IMR-90 (cell line): ENCODE results near the gene RNASE3. TPM values are rescaled to one million over a fixed set of nuclear protein-coding genes. Genes with fewer than 3 reads are reported as not detected.

Experiments used
- ATAC-seq: fragments of 200-7000 bp; cut with Tn5 transposase; 2 replicates; pipeline ENCODE4 v1.9.1; 2020; ENCODE audit warnings: low read depth, mild to moderate bottlenecking, moderate library complexity
- BruUV-seq: library from RNA; stranded (reverse); fragments of 400-500 nt; replicated peaks from 2 replicates; lab custom pipeline; 2021; lab: Mats Ljungman, UMichigan
- CTCF ChIA-PET: fragments of 300-600 bp; formaldehyde crosslinking; extraction: SDS; loops from one replicate; lab custom pipeline; 2021; ENCODE audit warnings: antibody characterized with exemption; lab: Yijun Ruan, JAX
- POLR2A ChIA-PET: fragments of 300-600 bp; sonication (Branson Sonifier 250); formaldehyde crosslinking; loops from one replicate; lab custom pipeline; 2022; ENCODE audit warnings: antibody characterized with exemption; ENCODE audit not compliant: unreplicated experiment; lab: Charles Lee
- DNase-seq: peaks from one replicate; pipeline ENCODE4 v3.0.0; 2013
- H2AFZ ChIP-seq: replicated peaks from 2 replicates; pipeline ENCODE3; 2013; ENCODE audit warnings: low read length, mild to moderate bottlenecking; ENCODE audit not compliant: poor library complexity
- H2AK5ac ChIP-seq: 2 replicates; pipeline ENCODE4 v1.6.1; 2013; ENCODE audit warnings: low read depth, low read length, inconsistent platforms
- H2AK9ac ChIP-seq: replicated peaks from 2 replicates; pipeline ENCODE3; 2013; ENCODE audit warnings: mild to moderate bottlenecking, low read depth, low read length, moderate library complexity; ENCODE audit not compliant: poor library complexity
- H2BK120ac ChIP-seq: 2 replicates; pipeline ENCODE4 v1.6.1; 2013; ENCODE audit warnings: low read depth, low read length, inconsistent platforms
- H2BK15ac ChIP-seq: 3 replicates; pipeline ENCODE4 v1.6.1; 2013; ENCODE audit warnings: low read depth, low read length, inconsistent platforms
- H2BK20ac ChIP-seq: 2 replicates; pipeline ENCODE4 v1.6.1; 2013; ENCODE audit warnings: low read depth, mild to moderate bottlenecking, inconsistent platforms, low read length, moderate library complexity
- H2BK5ac ChIP-seq: 2 replicates; pipeline ENCODE4 v1.6.1; 2013; ENCODE audit warnings: mild to moderate bottlenecking, low read depth, low read length, inconsistent platforms; ENCODE audit not compliant: poor library complexity, severe bottlenecking
- H3K14ac ChIP-seq: replicated peaks from 2 replicates; pipeline ENCODE4 v1.6.1; 2013; ENCODE audit warnings: low read depth, low read length, inconsistent platforms
- H3K18ac ChIP-seq: 2 replicates; pipeline ENCODE4 v1.6.1; 2013; ENCODE audit warnings: low read depth, low read length, control low read depth
- H3K23ac ChIP-seq: 2 replicates; pipeline ENCODE4 v1.6.1; 2013; ENCODE audit warnings: low read depth, low read length, inconsistent platforms
- H3K27ac ChIP-seq: 2 replicates; pipeline ENCODE4 v1.5.1; 2013; ENCODE audit warnings: mild to moderate bottlenecking, control low read depth, low read length; ENCODE audit not compliant: insufficient read depth
- H3K27me3 ChIP-seq: 2 replicates; pipeline ENCODE4 v1.6.1; 2013; ENCODE audit warnings: low read length; ENCODE audit not compliant: control insufficient read depth, insufficient read depth
- H3K36me3 ChIP-seq: 2 replicates; pipeline ENCODE4 v1.6.1; 2013; ENCODE audit warnings: low read length, mixed read lengths; ENCODE audit not compliant: control insufficient read depth, insufficient read depth
- H3K4ac ChIP-seq: 2 replicates; pipeline ENCODE4 v1.6.1; 2013; ENCODE audit warnings: low read depth, low read length, inconsistent platforms
- H3K4me1 ChIP-seq: 2 replicates; pipeline ENCODE4 v1.6.1; 2013; ENCODE audit warnings: low read length, mixed read lengths; ENCODE audit not compliant: control insufficient read depth, insufficient read depth
- H3K4me2 ChIP-seq: 2 replicates; pipeline ENCODE4 v1.6.1; 2013; ENCODE audit warnings: low read depth, mild to moderate bottlenecking, control low read depth, low read length, moderate library complexity
- H3K4me3 ChIP-seq: 2 replicates; pipeline ENCODE4 v1.5.1; 2013; ENCODE audit warnings: low read depth, mild to moderate bottlenecking, control low read depth, low read length, moderate library complexity; ENCODE audit not compliant: insufficient read depth
- H3K56ac ChIP-seq: 2 replicates; pipeline ENCODE4 v1.6.1; 2013; ENCODE audit warnings: low read length, inconsistent platforms; ENCODE audit not compliant: insufficient read depth; ENCODE audit errors: extremely low read depth
- H3K79me1 ChIP-seq, 2 experiments: 2 replicates each; pipeline ENCODE4 v1.6.1; 2013; ENCODE audit warnings: low read length in 2 of 2, inconsistent platforms in 1 of 2, low read depth in 1 of 2
- H3K9ac ChIP-seq: 2 replicates; pipeline ENCODE4 v1.6.1; 2013; ENCODE audit warnings: low read depth, low read length, control low read depth
- H3K9me1 ChIP-seq: 2 replicates; pipeline ENCODE4 v1.6.1; 2013; ENCODE audit warnings: low read length, inconsistent platforms; ENCODE audit not compliant: insufficient read depth
- H3K9me3 ChIP-seq: 2 replicates; pipeline ENCODE4 v1.6.1; 2013; ENCODE audit warnings: low read length; ENCODE audit not compliant: control insufficient read depth, insufficient read depth
- H4K20me1 ChIP-seq: 2 replicates; pipeline ENCODE4 v1.6.1; 2013; ENCODE audit warnings: low read length, inconsistent platforms; ENCODE audit not compliant: insufficient read depth
- H4K5ac ChIP-seq: 2 replicates; pipeline ENCODE4 v1.6.1; 2013; ENCODE audit warnings: mild to moderate bottlenecking, low read depth, low read length, control low read depth
- H4K8ac ChIP-seq, 2 experiments: 2 replicates each; pipeline ENCODE4 v1.6.1; 2013; ENCODE audit warnings: low read depth in 2 of 2, low read length in 2 of 2, control low read depth in 1 of 2, inconsistent platforms in 1 of 2
- H4K91ac ChIP-seq: 2 replicates; pipeline ENCODE4 v1.6.1; 2013; ENCODE audit warnings: low read depth, low read length, inconsistent platforms; ENCODE audit not compliant: insufficient read depth
- BHLHE40 ChIP-seq: fragments of 150-350 bp; IDR thresholded peaks from 2 replicates; pipeline ENCODE4 v1.6.1; 2016; ENCODE audit warnings: mild to moderate bottlenecking, low read depth, low read length
- CTCF ChIP-seq: conservative IDR thresholded peaks from 2 replicates; pipeline ENCODE4 v1.5.1; 2012; ENCODE audit warnings: mild to moderate bottlenecking, low read depth, low read length, improper control_type of control experiment
- ELK1 ChIP-seq: fragments of 150-350 bp; IDR thresholded peaks from 2 replicates; pipeline ENCODE4 v1.6.1; 2016; ENCODE audit warnings: low read depth, mild to moderate bottlenecking, low read length, moderate library complexity, borderline replicate concordance
- FOS ChIP-seq: fragments of 150-350 bp; IDR thresholded peaks from 2 replicates; pipeline ENCODE4 v1.6.1; 2016; ENCODE audit warnings: low read depth, low read length
- NFE2L2 ChIP-seq: fragments of 150-350 bp; IDR thresholded peaks from 2 replicates; pipeline ENCODE4 v1.6.1; 2016; ENCODE audit warnings: low read depth, mild to moderate bottlenecking, low read length
- POLR2A ChIP-seq: IDR thresholded peaks from 2 replicates; pipeline ENCODE4 v1.6.1; 2012; ENCODE audit warnings: mild to moderate bottlenecking, low read depth, low read length
- RCOR1 ChIP-seq: IDR thresholded peaks from 2 replicates; pipeline ENCODE4 v1.6.1; 2012; ENCODE audit warnings: mild to moderate bottlenecking, low read length, improper control_type of control experiment; ENCODE audit not compliant: insufficient replicate concordance
- RFX5 ChIP-seq: IDR thresholded peaks from 2 replicates; pipeline ENCODE4 v1.8.0; 2012; ENCODE audit warnings: low read depth, mild to moderate bottlenecking, low read length, moderate library complexity
- SMC3 ChIP-seq: fragments of 150-350 bp; IDR thresholded peaks from 2 replicates; pipeline ENCODE4 v1.6.1; 2016; ENCODE audit warnings: low read depth, mild to moderate bottlenecking, antibody characterized with exemption, low read length, moderate library complexity
- WGBS, 2 experiments: methylation state at CpG; one replicate each; pipeline versions ENCODE4 v1.1.5 to v1.1.7; 2013; ENCODE audit warnings: missing lambda C conversion rate in 2 of 2; ENCODE audit not compliant: insufficient read length in 1 of 2; ENCODE audit errors: extremely low coverage in 2 of 2; 5-methylcytosine and 5-hydroxymethylcytosine counted together
- dilution Hi-C: fragments of 300-500 bp; cut with HindIII; formaldehyde crosslinking; loops from one replicate; pipeline ENCODE4 v1.14.3; 2018; ENCODE audit warnings: low sequenced_read_pairs; ENCODE audit not compliant: unreplicated experiment
- in situ Hi-C: fragments of 300-500 bp; cut with MboI; formaldehyde crosslinking; loops from 3 replicates; pipeline ENCODE4 v1.14.3; 2019; ENCODE audit warnings: low sequenced_read_pairs, inconsistent platforms, mixed read lengths
- intact Hi-C: fragments of 100-400 bp; cut with micrococcal nuclease; formaldehyde crosslinking; loops from 2 replicates; pipeline ENCODE4 v1.10.0; 2022
- polyA plus RNA-seq, 3 experiments: library from polyadenylated mRNA; depleted of rRNA; stranded (reverse); fragments of >200 nt; gene quantifications; 2 replicates each; pipeline ENCODE4 v1.2.3, GENCODE V29; 2012; ENCODE audit warnings: low replicate concordance in 1 of 3
- total RNA-seq: library from RNA; depleted of rRNA; stranded (reverse); fragments of >200 nt; gene quantifications from 2 replicates; pipeline ENCODE4 v1.2.3, GENCODE V29; 2012
- TF ChIP-seq, protein P1 (sequence below): fragments of 150-350 bp; IDR thresholded peaks from 2 replicates; pipeline ENCODE4 v1.6.1; 2017; ENCODE audit warnings: mild to moderate bottlenecking, antibody characterized with exemption, low read length, low read depth

RNASE3 gene
- total and polyA plus RNA-seq, 2 of the 4 experiments (the other 2 are of a cell fraction) = not detected

- intact Hi-C loops (no loop called here), dilution Hi-C loops (no loop called here), in situ Hi-C loops (no loop called here)
- H4K91ac ChIP-seq = no peak overlapping the region
- POLR2A ChIA-PET = no interaction called here
- H3K4me3 ChIP-seq = no peak overlapping the region
- no TSS peak for BruUV-seq
- DNase-seq (no peak), ATAC-seq (no peak)
- TF ChIP-seq POLR2A (no peak), NFE2L2 (no peak), RFX5 (no peak), SMC3 (no peak), ELK1 (no peak), BHLHE40 (no peak), RCOR1 (no peak), CTCF (no peak), FOS (no peak)
- TF ChIP-seq, protein P1, sequence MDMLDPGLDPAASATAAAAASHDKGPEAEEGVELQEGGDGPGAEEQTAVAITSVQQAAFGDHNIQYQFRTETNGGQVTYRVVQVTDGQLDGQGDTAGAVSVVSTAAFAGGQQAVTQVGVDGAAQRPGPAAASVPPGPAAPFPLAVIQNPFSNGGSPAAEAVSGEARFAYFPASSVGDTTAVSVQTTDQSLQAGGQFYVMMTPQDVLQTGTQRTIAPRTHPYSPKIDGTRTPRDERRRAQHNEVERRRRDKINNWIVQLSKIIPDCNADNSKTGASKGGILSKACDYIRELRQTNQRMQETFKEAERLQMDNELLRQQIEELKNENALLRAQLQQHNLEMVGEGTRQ = no peak
- no peak overlapping the region for H2BK15ac ChIP-seq
- H3K4me1 ChIP-seq = no peaks in the 10 kb centered on the region
- no peak overlapping the region for H3K56ac ChIP-seq
- H4K20me1 ChIP-seq = no peaks in the 10 kb centered on the region
- H3K14ac ChIP-seq = no peak overlapping the region
- H3K27me3 ChIP-seq = no peaks in the 10 kb centered on the region
- H2AK5ac ChIP-seq = no peak overlapping the region
- no peak overlapping the region for H2AFZ ChIP-seq
- H4K8ac ChIP-seq = no peak overlapping the region
- no peaks in the 10 kb centered on the region for H3K79me1 ChIP-seq
- CTCF ChIA-PET = no interaction called here
- no peaks in the 10 kb centered on the region for H3K9me3 ChIP-seq
- no peak overlapping the region for H3K4me2 ChIP-seq
- no peak overlapping the region for H2BK20ac ChIP-seq
- H3K23ac ChIP-seq = no peak overlapping the region
- no peak overlapping the region for H2BK120ac ChIP-seq
- H3K9me1 ChIP-seq = no peaks in the 10 kb centered on the region
- H3K9ac ChIP-seq = no peak overlapping the region
- no CpG with 5 or more reads among the region's 4 CpGs for WGBS, 2 experiments
- H2AK9ac ChIP-seq = no peak overlapping the region
- no peak overlapping the region for H3K27ac ChIP-seq
- no peak overlapping the region for H2BK5ac ChIP-seq
- H4K5ac ChIP-seq = no peak overlapping the region
- no peak overlapping the region for H3K4ac ChIP-seq
- no peaks in the 10 kb centered on the region for H3K36me3 ChIP-seq
- no peak overlapping the region for H3K18ac ChIP-seq
Observed at GRCh38 chr14:20904393-20905029, 13.3 kb downstream of the RNASE3 start.
